Measurements from ENCODE around the gene SCAPER.

The SCAPER gene

DNA sequence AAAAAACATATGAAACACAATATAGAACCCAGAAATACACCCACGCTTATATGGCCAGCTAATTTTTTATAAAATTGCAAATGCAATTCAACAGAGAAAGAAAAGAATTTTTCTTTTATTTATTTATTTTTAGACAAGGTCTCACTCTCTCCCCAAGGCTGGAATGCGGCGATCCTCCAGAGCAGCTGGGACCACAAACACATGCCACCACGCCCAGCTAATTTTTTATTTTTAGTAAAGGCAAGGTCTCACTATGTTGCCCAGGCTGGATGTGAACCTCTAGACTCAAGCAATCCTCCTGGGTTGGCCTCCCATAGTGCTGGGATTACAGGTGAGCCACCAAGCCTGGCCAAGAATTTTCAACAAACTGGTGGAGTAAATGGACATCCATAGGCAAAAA, 117.9 kb downstream of the SCAPER start:
- Histone ChIP-seq H3K36me3 (ENCODE audit: control insufficient read depth in 2 of 2, insufficient read depth in 2 of 2, low read length in 2 of 2) (peaks cover 2 to 3% of the 10 kb centered on the region in 2 donors), H3K9ac (ENCODE audit: low read length in 2 of 2) (no peak overlapping the region), H3K27me3 (ENCODE audit: control insufficient read depth in 1 of 2, insufficient read depth in 2 of 2, low read length in 2 of 2) (no peaks in the 10 kb centered on the region), H3K27ac (ENCODE audit: low read length) (no peak overlapping the region), H3K4me1 (ENCODE audit: control insufficient read depth, insufficient read depth, low read length) (no peaks in the 10 kb centered on the region), H3K4me3 (ENCODE audit: low read length in 2 of 2) (no peak overlapping the region), H3K9me3 (ENCODE audit: control insufficient read depth in 2 of 2, low read length in 2 of 2) (no peaks in the 10 kb centered on the region)

DNA sequence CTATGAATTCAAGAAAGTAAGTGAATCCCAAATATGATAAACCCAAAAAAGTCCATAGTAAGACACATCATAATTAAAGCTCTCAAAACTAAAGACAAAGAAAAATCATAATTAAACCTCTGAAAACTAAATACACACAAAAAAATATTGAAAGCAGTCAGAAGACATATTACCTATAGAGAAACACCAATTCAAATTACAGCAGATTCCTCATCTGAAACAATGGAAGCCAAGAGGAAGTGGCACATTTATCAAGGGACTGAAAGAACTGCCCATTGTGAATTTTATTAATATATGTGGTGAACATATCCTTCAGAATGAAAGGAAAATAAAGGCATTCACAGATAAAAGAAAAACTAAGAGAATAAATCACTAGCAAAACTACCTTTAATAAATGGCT, 128.2 kb downstream of the SCAPER start:
- Histone ChIP-seq H3K27me3 (ENCODE audit: control insufficient read depth in 1 of 2, insufficient read depth in 2 of 2, low read length in 2 of 2) (no peaks in the 10 kb centered on the region), H3K9me3 (ENCODE audit: control insufficient read depth in 2 of 2, low read length in 2 of 2) (no peaks in the 10 kb centered on the region), H3K4me1 (ENCODE audit: control insufficient read depth, insufficient read depth, low read length) (no peaks in the 10 kb centered on the region), H3K4me3 (ENCODE audit: low read length in 2 of 2) (no peak overlapping the region), H3K9ac (ENCODE audit: low read length in 2 of 2) (no peak overlapping the region), H3K27ac (ENCODE audit: low read length) (no peak overlapping the region), H3K36me3 (ENCODE audit: control insufficient read depth in 2 of 2, insufficient read depth in 2 of 2, low read length in 2 of 2) (peaks cover 0 to 3% of the 10 kb centered on the region in 2 donors)

DNA sequence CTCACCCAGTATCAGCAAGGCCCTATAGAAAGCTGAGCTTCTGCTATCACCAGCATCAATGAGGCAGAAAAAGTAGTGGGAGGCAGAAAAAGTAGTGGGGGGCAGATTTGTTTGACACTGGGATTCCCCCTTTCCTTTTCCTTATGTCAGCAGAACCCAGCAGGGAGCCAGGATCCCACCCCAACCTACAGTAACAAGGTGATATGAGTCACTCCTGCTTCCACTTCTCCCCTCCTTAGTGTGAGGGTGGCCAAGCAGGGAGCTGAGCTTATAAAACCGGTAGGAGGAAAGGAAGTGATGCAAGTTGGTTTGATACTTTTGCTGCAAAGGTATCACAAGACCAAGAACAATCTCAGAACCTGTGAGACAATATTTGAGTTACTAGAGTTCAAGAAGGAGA, 128.7 kb downstream of the SCAPER start:
- H3K4me1 ChIP-seq (ENCODE audit: control insufficient read depth, insufficient read depth, low read length): no peaks in the 10 kb centered on the region
- no peaks in the 10 kb centered on the region for H3K9me3 ChIP-seq (ENCODE audit: control insufficient read depth in 2 of 2, low read length in 2 of 2)
- H3K4me3 ChIP-seq (ENCODE audit: low read length in 2 of 2): no peak overlapping the region
- H3K36me3 ChIP-seq (ENCODE audit: control insufficient read depth in 2 of 2, insufficient read depth in 2 of 2, low read length in 2 of 2): peaks cover 0 to 3% of the 10 kb centered on the region in 2 donors
- no peak overlapping the region for H3K27ac ChIP-seq (ENCODE audit: low read length)
- no peak overlapping the region for H3K9ac ChIP-seq (ENCODE audit: low read length in 2 of 2)
- H3K27me3 ChIP-seq (ENCODE audit: control insufficient read depth in 1 of 2, insufficient read depth in 2 of 2, low read length in 2 of 2): no peaks in the 10 kb centered on the region

DNA sequence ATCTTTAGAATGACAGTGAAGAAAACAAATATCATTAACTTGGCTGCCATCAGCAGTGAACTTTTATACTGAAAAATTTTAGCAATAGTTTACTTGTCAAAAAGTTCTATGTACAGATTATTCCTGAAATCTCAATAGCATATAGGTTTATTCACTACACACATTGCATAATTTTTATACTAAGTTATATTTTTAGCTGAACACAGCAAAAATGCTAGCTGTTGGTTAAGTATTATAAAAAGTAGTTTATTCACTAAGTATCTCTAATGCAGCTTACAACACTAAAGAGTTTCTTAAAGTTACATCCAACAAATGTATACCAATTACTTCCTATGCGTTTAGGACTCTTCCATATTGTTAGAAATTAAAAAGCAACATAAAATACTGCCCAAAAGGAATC, 131.9 kb downstream of the SCAPER start:
- Histone ChIP-seq H3K4me3 (ENCODE audit: low read length in 2 of 2) (no peak overlapping the region), H3K4me1 (ENCODE audit: control insufficient read depth, insufficient read depth, low read length) (no peaks in the 10 kb centered on the region), H3K27me3 (ENCODE audit: control insufficient read depth in 1 of 2, insufficient read depth in 2 of 2, low read length in 2 of 2) (no peaks in the 10 kb centered on the region), H3K36me3 (ENCODE audit: control insufficient read depth in 2 of 2, insufficient read depth in 2 of 2, low read length in 2 of 2) (peaks cover 0 to 3% of the 10 kb centered on the region in 2 donors), H3K27ac (ENCODE audit: low read length) (no peak overlapping the region), H3K9me3 (ENCODE audit: control insufficient read depth in 2 of 2, low read length in 2 of 2) (no peaks in the 10 kb centered on the region), H3K9ac (ENCODE audit: low read length in 2 of 2) (no peak overlapping the region)

DNA sequence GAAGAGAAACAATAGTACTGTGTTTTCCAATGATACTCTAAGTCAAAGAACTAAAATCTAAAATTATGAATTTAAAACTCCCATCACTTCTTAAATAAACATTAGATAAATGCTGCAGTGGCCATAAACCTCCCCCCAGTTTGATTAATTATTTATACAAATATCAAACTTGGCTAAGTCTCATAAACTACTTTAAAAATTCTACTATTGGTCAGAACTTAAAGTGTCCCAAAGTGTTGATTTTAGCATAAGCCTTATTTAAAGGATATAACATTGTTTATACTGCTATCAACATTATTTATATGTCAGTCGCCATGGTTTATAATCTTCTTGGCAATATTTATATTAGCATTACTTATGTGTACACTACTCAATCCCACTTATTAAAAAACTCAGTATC, 132.4 kb downstream of the SCAPER start:
- no peak overlapping the region for H3K9ac ChIP-seq (ENCODE audit: low read length in 2 of 2)
- no peak overlapping the region for H3K4me3 ChIP-seq (ENCODE audit: low read length in 2 of 2)
- H3K27ac ChIP-seq (ENCODE audit: low read length): no peak overlapping the region
- H3K27me3 ChIP-seq (ENCODE audit: control insufficient read depth in 1 of 2, insufficient read depth in 2 of 2, low read length in 2 of 2): no peaks in the 10 kb centered on the region
- no peaks in the 10 kb centered on the region for H3K9me3 ChIP-seq (ENCODE audit: control insufficient read depth in 2 of 2, low read length in 2 of 2)
- peaks cover 0 to 3% of the 10 kb centered on the region in 2 donors for H3K36me3 ChIP-seq (ENCODE audit: control insufficient read depth in 2 of 2, insufficient read depth in 2 of 2, low read length in 2 of 2)
- H3K4me1 ChIP-seq (ENCODE audit: control insufficient read depth, insufficient read depth, low read length): no peaks in the 10 kb centered on the region

DNA sequence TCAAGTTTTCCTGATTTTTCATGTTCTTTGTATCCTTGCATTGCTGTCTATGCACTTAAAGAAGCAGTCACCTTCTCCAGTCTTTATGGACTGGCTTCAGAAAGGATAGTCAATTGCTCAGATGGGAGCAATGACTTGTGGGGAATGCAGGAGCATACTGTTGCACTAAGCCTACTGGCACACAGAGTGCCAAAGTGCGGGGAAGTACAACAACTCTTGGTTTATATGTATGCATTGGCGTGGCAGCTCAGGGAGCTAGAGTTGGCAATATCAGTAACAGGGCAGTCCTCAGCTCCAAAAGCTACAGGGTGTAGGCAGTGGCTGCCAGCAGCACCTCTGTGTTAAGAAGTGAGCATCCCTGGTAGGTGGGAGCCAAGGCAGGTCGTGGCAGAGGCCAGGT, 141.1 kb downstream of the SCAPER start:
- H3K9me3 ChIP-seq (ENCODE audit: control insufficient read depth in 2 of 2, low read length in 2 of 2): no peaks in the 10 kb centered on the region
- H3K27ac ChIP-seq (ENCODE audit: low read length): no peak overlapping the region
- peaks cover 5 to 13% of the 10 kb centered on the region in 2 donors for H3K36me3 ChIP-seq (ENCODE audit: control insufficient read depth in 2 of 2, insufficient read depth in 2 of 2, low read length in 2 of 2)
- no peaks in the 10 kb centered on the region for H3K27me3 ChIP-seq (ENCODE audit: control insufficient read depth in 1 of 2, insufficient read depth in 2 of 2, low read length in 2 of 2)
- no peaks in the 10 kb centered on the region for H3K4me1 ChIP-seq (ENCODE audit: control insufficient read depth, insufficient read depth, low read length)
- H3K4me3 ChIP-seq (ENCODE audit: low read length in 2 of 2): no peak overlapping the region
- H3K9ac ChIP-seq (ENCODE audit: low read length in 2 of 2): no peak overlapping the region

DNA sequence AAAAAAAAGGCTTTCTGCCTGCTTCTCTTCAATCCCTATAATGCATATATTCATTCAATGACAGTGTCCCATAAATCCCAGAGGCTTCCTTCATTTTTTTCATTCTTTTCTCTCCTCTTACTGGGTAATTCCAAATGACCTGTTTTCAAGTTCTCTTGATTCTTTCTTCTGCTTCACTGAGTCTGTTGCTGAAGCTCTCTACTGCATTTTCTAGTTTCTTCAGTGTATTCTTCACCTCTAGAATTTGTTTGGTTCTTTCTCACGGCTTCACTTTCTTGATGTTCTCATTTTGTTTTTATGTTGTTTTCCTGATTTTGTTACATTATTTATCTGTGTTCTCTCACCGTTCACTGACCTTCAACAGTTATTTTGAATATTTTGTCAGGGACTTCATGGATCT, 141.6 kb downstream of the SCAPER start:
- no peak overlapping the region for H3K4me3 ChIP-seq (ENCODE audit: low read length in 2 of 2)
- H3K27me3 ChIP-seq (ENCODE audit: control insufficient read depth in 1 of 2, insufficient read depth in 2 of 2, low read length in 2 of 2): no peaks in the 10 kb centered on the region
- H3K9me3 ChIP-seq (ENCODE audit: control insufficient read depth in 2 of 2, low read length in 2 of 2): no peaks in the 10 kb centered on the region
- H3K27ac ChIP-seq (ENCODE audit: low read length): no peak overlapping the region
- no peak overlapping the region for H3K9ac ChIP-seq (ENCODE audit: low read length in 2 of 2)
- H3K36me3 ChIP-seq (ENCODE audit: control insufficient read depth in 2 of 2, insufficient read depth in 2 of 2, low read length in 2 of 2): peaks cover 5 to 13% of the 10 kb centered on the region in 2 donors
- no peaks in the 10 kb centered on the region for H3K4me1 ChIP-seq (ENCODE audit: control insufficient read depth, insufficient read depth, low read length)

DNA sequence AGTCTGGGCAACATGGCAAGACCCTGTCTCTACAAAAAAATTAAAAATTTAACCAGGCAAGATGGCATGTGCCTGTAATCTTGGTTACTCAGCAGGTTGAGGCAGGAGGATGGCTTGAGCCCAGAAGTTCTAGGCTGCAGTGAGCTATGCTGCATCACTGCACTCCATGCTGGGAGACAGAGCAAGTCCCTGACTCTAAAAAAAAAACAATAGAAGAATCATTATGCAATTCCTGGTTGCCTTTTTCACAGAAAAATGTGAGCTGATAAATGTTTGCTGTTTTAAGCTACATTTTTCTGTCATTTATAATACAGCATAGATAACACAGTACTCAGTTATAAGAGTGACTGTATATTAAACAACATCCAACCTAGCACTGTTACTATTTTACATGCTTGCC, 148.8 kb downstream of the SCAPER start:
- peaks cover 0 to 3% of the 10 kb centered on the region in 2 donors for H3K36me3 ChIP-seq (ENCODE audit: control insufficient read depth in 2 of 2, insufficient read depth in 2 of 2, low read length in 2 of 2)
- no peak overlapping the region for H3K9ac ChIP-seq (ENCODE audit: low read length in 2 of 2)
- H3K9me3 ChIP-seq (ENCODE audit: control insufficient read depth in 2 of 2, low read length in 2 of 2): no peaks in the 10 kb centered on the region
- H3K27ac ChIP-seq (ENCODE audit: low read length): no peak overlapping the region
- no peaks in the 10 kb centered on the region for H3K27me3 ChIP-seq (ENCODE audit: control insufficient read depth in 1 of 2, insufficient read depth in 2 of 2, low read length in 2 of 2)
- H3K4me1 ChIP-seq (ENCODE audit: control insufficient read depth, insufficient read depth, low read length): no peaks in the 10 kb centered on the region
- no peak overlapping the region for H3K4me3 ChIP-seq (ENCODE audit: low read length in 2 of 2)

DNA sequence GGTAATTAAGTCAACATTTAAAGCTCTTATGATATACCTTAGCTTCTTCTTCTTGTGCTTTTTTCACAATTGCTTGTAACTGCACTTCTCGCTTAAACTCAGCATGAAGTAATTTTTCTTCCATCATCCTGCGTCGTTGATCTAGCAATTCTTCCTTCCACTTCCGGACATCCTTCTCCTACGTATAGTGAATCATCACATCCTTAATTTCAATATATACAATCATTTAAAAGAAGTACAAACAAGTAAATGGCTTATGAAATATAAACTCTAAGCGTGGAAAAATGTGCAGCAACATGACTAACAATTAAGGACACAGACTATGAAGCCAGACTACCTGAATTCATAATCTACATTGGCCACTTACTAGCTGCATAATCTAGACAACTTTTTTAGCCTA, 151.4 kb downstream of the SCAPER start:
- Histone ChIP-seq H3K4me3 (ENCODE audit: low read length in 2 of 2) (no peak overlapping the region), H3K9ac (ENCODE audit: low read length in 2 of 2) (no peak overlapping the region), H3K4me1 (ENCODE audit: control insufficient read depth, insufficient read depth, low read length) (no peaks in the 10 kb centered on the region), H3K27me3 (ENCODE audit: control insufficient read depth in 1 of 2, insufficient read depth in 2 of 2, low read length in 2 of 2) (no peaks in the 10 kb centered on the region), H3K36me3 (ENCODE audit: control insufficient read depth in 2 of 2, insufficient read depth in 2 of 2, low read length in 2 of 2) (peaks cover 0 to 3% of the 10 kb centered on the region in 2 donors), H3K27ac (ENCODE audit: low read length) (no peak overlapping the region), H3K9me3 (ENCODE audit: control insufficient read depth in 2 of 2, low read length in 2 of 2) (no peaks in the 10 kb centered on the region)

DNA sequence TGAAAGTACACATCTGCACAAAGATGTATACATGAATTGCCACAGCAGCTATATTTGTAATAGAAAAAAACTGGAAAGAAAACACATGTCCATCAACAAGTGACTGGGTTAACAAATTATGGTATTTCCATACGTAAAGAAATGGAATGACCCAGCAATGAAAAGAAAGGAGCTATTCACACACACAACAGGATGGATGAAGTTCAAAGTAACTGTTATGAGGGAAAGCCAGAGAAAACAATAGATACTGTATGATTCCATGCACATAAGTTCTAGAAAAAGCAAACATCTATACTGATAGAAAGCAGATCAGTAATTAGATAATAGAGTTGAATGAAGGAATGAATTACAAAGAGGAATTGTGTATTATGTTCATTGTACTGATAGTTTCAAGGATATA, 152.0 kb downstream of the SCAPER start:
- no peaks in the 10 kb centered on the region for H3K9me3 ChIP-seq (ENCODE audit: control insufficient read depth in 2 of 2, low read length in 2 of 2)
- H3K4me1 ChIP-seq (ENCODE audit: control insufficient read depth, insufficient read depth, low read length): no peaks in the 10 kb centered on the region
- no peaks in the 10 kb centered on the region for H3K27me3 ChIP-seq (ENCODE audit: control insufficient read depth in 1 of 2, insufficient read depth in 2 of 2, low read length in 2 of 2)
- H3K9ac ChIP-seq (ENCODE audit: low read length in 2 of 2): no peak overlapping the region
- peaks cover 0 to 3% of the 10 kb centered on the region in 2 donors for H3K36me3 ChIP-seq (ENCODE audit: control insufficient read depth in 2 of 2, insufficient read depth in 2 of 2, low read length in 2 of 2)
- no peak overlapping the region for H3K4me3 ChIP-seq (ENCODE audit: low read length in 2 of 2)
- H3K27ac ChIP-seq (ENCODE audit: low read length): no peak overlapping the region

DNA sequence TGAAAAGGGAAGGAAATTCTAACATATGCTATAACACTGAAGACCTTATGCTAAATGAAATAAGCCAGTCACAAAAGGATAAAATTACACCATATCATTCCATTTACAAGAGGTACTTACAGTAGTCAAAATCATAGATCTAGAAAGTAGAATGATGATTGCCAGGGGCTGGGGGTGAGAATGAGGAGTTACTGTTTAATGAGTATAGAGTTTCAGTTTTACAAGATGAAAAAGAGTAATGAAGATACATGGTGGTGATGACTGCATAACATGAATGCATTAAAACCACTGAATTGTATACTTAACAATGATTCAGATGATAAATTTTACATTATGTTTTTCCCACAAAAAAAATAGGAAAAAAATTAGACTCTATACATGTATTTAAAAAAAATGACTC, 152.6 kb downstream of the SCAPER start:
- H3K27ac ChIP-seq (ENCODE audit: low read length): no peak overlapping the region
- no peak overlapping the region for H3K9ac ChIP-seq (ENCODE audit: low read length in 2 of 2)
- no peaks in the 10 kb centered on the region for H3K27me3 ChIP-seq (ENCODE audit: control insufficient read depth in 1 of 2, insufficient read depth in 2 of 2, low read length in 2 of 2)
- H3K4me3 ChIP-seq (ENCODE audit: low read length in 2 of 2): no peak overlapping the region
- H3K4me1 ChIP-seq (ENCODE audit: control insufficient read depth, insufficient read depth, low read length): no peaks in the 10 kb centered on the region
- H3K36me3 ChIP-seq (ENCODE audit: control insufficient read depth in 2 of 2, insufficient read depth in 2 of 2, low read length in 2 of 2): peaks cover 0 to under 1% of the 10 kb centered on the region in 2 donors
- H3K9me3 ChIP-seq (ENCODE audit: control insufficient read depth in 2 of 2, low read length in 2 of 2): no peaks in the 10 kb centered on the region

Measured in stomach smooth muscle (tissue), 2 donors.